SIG-M5 treated with dmso at 0.1 percent for 504 hours (cell line): Measurements from ENCODE around the gene TRIP10.
"Not testable (repeated sequence)": the region's sequence is repeated elsewhere in the genome, so short reads cannot be mapped to it uniquely, and the experiment has no call there.

Source experiments
- DNase-seq: peaks from one replicate; lab custom pipeline; 2025; ENCODE audit not compliant: unreplicated experiment; lab: John Stamatoyannopoulos, UW

TRIP10 gene

GRCh38 chr19:6740589-6741343 lies 1.3 kb downstream of the TRIP10 start:
- no peak for DNase-seq

- DNase-seq, result no peak
Observed at GRCh38 chr19:6743066-6743465, 3.6 kb downstream of the TRIP10 start.

- no peak for DNase-seq
Observed at GRCh38 chr19:6743714-6744380, 4.4 kb downstream of the TRIP10 start.

GRCh38 chr19:6744381-6745301 lies 5.2 kb downstream of the TRIP10 start:
- DNase-seq, result no peak

- no peak for DNase-seq
Observed at GRCh38 chr19:6745965-6746364, 6.5 kb downstream of the TRIP10 start.

GRCh38 chr19:6748543-6748942 lies 9.1 kb downstream of the TRIP10 start:
- not testable (repeated sequence) for DNase-seq

- no peak for DNase-seq
Observed at GRCh38 chr19:6750062-6750461, 10.6 kb downstream of the TRIP10 start.

GRCh38 chr19:6751189-6751588 lies 11.7 kb downstream of the TRIP10 start:
- DNase-seq, result no peak

GRCh38 chr19:6752256-6753177 lies 13.0 kb downstream of the TRIP10 start:
- DNase-seq, result no peak

- peak; percentile 83 for DNase-seq
Observed at GRCh38 chr19:6753178-6754031, 13.9 kb downstream of the TRIP10 start.

- DNase-seq, result no peak
Observed at GRCh38 chr19:6754136-6754535, 14.7 kb downstream of the TRIP10 start.

GRCh38 chr19:6754653-6755463 lies 15.4 kb downstream of the TRIP10 start:
- no peak for DNase-seq

GRCh38 chr19:6760606-6761005 lies 21.1 kb downstream of the TRIP10 start:
- DNase-seq, result no peak

GRCh38 chr19:6761053-6761676 lies 21.7 kb downstream of the TRIP10 start:
- no peak for DNase-seq

- DNase-seq, result not testable (repeated sequence)
Observed at GRCh38 chr19:6762253-6762797, 22.8 kb downstream of the TRIP10 start.

GRCh38 chr19:6765738-6766356 lies 26.4 kb downstream of the TRIP10 start:
- peak; percentile 55 for DNase-seq

GRCh38 chr19:6766357-6767080 lies 27.0 kb downstream of the TRIP10 start:
- no peak for DNase-seq
